A549 (cell line): Measurements from ENCODE around the gene VSIG2.

Experiments used
- CBX8 ChIP-seq: fragments of 200-600 bp; sonication (generic); IDR thresholded peaks from 2 replicates; pipeline ENCODE4 v1.6.1; 2016
- ELK1 ChIP-seq: fragments of 150-350 bp; IDR thresholded peaks from 2 replicates; pipeline ENCODE4 v1.6.1; 2014; ENCODE audit warnings: low read depth, mild to moderate bottlenecking, low read length
- JUN ChIP-seq, 2 experiments: fragments of >200 bp; sonication (Bioruptor Twin); formaldehyde crosslinking; IDR thresholded peaks; 2 replicates in 1 of 2; 3 replicates in 1 of 2; pipeline ENCODE4 v1.6.1; 2016 to 2017
- KDM1A ChIP-seq: fragments of 200-600 bp; sonication (generic); IDR thresholded peaks from 2 replicates; pipeline ENCODE4 v1.6.1; 2016; ENCODE audit warnings: low read depth, mild to moderate bottlenecking
- MAX ChIP-seq: IDR thresholded peaks from 2 replicates; pipeline ENCODE4 v1.6.1; 2012
- MAZ ChIP-seq: fragments of 150-350 bp; IDR thresholded peaks from 2 replicates; pipeline ENCODE4 v1.6.1; 2014; ENCODE audit warnings: antibody characterized with exemption, low read depth, low read length, borderline replicate concordance
- MYC ChIP-seq: IDR thresholded peaks from 2 replicates; pipeline ENCODE4 v1.6.1; 2012; ENCODE audit warnings: mild to moderate bottlenecking, inconsistent platforms, low read length, improper control_type of control experiment, borderline replicate concordance
- POLR2A ChIP-seq: IDR thresholded peaks from 2 replicates; pipeline ENCODE4 v1.6.1; 2012; ENCODE audit warnings: mild to moderate bottlenecking, low read length
- SMC3 ChIP-seq: fragments of >200 bp; sonication (Bioruptor Twin); formaldehyde crosslinking; IDR thresholded peaks from 3 replicates; pipeline ENCODE4 v1.6.1; 2018; ENCODE audit warnings: inconsistent platforms
- ZC3H11A ChIP-seq: fragments of 450-650 bp; IDR thresholded peaks from 2 replicates; pipeline ENCODE4 v1.6.1; 2014; ENCODE audit warnings: antibody characterized with exemption, mild to moderate bottlenecking
- TF ChIP-seq, protein P1 (sequence below): fragments of >200 bp; sonication (Bioruptor Twin); formaldehyde crosslinking; IDR thresholded peaks from 3 replicates; pipeline ENCODE4 v1.5.1; 2016
- TF ChIP-seq, protein P2 (sequence below): fragments of >200 bp; sonication (Bioruptor Twin); formaldehyde crosslinking; IDR thresholded peaks from 2 replicates; pipeline ENCODE4 v1.6.1; 2016

DNA sequence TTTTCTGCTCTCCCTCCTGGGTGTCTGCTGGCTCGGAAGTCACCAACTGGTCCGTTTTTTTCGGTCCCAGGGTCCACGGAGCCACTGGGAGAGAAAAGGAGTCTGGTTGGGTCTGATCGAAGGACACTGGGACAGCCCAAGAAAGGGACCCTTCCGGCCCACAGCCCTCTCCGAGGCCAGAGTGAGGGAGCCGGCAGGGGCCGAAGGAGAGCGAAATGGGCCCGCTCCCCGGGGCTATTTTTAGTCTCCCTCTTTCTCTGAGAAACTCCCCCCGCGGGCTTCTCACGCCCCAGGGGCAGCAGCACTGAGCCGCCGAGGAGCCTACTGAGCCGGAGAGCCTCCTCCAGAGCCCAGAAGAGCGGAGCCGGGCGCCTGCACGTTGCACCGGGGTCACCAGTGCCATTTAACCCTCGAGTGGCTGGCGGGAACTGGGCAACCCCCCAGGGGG is 8.2 kb upstream of the VSIG2 start:
- TF ChIP-seq MYC (no peak), KDM1A (no peak), SMC3 (no peak), MAX (no peak), CBX8 (no peak), JUN (IDR thresholded peaks at IDR 0.05) (no peak), ZC3H11A (no peak), POLR2A (no peak), MAZ (no peak), ELK1 (no peak)
- TF ChIP-seq, protein P1, sequence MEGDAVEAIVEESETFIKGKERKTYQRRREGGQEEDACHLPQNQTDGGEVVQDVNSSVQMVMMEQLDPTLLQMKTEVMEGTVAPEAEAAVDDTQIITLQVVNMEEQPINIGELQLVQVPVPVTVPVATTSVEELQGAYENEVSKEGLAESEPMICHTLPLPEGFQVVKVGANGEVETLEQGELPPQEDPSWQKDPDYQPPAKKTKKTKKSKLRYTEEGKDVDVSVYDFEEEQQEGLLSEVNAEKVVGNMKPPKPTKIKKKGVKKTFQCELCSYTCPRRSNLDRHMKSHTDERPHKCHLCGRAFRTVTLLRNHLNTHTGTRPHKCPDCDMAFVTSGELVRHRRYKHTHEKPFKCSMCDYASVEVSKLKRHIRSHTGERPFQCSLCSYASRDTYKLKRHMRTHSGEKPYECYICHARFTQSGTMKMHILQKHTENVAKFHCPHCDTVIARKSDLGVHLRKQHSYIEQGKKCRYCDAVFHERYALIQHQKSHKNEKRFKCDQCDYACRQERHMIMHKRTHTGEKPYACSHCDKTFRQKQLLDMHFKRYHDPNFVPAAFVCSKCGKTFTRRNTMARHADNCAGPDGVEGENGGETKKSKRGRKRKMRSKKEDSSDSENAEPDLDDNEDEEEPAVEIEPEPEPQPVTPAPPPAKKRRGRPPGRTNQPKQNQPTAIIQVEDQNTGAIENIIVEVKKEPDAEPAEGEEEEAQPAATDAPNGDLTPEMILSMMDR: no peak
- TF ChIP-seq, protein P2, sequence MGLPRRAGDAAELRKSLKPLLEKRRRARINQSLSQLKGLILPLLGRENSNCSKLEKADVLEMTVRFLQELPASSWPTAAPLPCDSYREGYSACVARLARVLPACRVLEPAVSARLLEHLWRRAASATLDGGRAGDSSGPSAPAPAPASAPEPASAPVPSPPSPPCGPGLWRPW: no peak
